SKM-1 (cell line): Measurements from ENCODE around the gene MAD1L1.
"Not testable (repeated sequence)": the region's sequence is repeated elsewhere in the genome, so short reads cannot be mapped to it uniquely, and the experiment has no call there.

Source experiments
- DNase-seq: peaks from one replicate; lab custom pipeline; 2025; ENCODE audit not compliant: unreplicated experiment; lab: John Stamatoyannopoulos, UW

Gene MAD1L1

DNA sequence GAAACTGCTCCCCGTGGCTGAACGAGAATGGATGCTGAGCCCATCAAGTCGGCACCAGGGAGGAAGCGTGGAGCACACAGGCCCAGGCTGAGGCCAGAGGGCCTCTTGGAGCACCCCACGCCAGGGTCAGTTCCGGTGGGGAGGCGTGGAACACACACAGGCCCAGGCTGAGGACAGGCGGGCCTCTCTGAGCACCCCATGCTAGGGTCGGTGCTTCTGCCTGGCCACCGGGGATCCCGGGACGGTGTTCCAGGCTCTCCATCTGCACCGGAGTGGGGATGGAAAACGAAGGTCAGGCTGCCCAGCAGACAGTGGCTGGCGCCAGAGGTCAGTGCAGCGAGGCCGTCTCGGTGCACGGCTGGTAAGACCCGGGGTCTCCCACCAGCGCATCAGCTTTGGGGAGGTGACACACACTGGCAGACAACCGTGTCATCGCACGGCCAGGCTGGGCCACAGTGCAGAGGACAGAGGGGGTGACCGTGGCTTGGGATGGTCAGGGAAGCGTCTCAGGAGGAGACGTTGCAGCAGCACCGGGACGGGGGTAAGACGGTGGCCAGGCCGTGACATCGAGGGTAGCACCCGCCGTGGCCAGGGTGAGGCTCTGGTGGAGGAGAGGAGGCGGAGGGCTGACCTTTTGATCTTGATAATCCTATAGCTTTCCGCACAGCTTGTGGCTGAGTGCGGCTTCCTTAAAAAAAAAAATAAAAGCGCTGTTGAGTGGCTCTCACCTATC lies 358.7 kb downstream of the MAD1L1 start:
- DNase-seq: no peak

DNA sequence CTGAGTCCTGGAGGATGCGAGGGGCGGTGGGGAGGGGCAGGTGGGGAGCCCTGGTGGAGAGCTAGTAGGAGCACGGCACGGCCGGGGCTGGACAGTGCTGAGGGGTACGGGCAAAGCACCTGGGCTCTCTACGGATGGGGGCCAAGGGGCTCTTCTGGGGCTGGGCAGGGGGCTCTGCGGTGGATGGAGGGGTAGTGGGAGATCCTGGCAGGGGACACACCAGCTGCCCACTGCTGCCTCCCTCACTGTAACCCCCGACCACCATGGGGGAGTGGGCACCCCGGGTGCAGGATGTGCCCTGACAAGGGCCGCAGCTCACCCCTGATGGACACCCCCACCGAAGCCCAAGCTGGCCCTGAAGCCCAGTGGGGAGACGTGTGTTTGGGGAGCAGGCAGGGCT lies 359.3 kb downstream of the MAD1L1 start:
- DNase-seq: no peak

DNA sequence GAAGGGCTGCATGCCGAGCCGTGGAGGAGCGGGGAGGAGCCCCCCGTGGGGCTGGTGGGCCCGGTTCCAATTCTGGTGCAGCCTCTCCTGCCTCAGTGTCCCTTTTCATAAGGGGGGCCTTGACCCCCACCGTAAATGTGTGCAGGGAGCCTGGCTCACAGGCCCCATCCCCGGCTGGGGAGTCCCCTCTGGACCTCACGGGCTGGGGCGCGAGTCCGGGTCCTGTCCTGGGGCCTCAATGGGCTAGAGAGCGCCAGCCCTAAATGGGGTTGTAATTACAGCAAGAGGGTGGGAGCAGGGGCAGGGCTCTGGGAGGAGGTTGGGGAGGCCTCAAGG lies 359.7 kb downstream of the MAD1L1 start:
- no peak for DNase-seq

DNA sequence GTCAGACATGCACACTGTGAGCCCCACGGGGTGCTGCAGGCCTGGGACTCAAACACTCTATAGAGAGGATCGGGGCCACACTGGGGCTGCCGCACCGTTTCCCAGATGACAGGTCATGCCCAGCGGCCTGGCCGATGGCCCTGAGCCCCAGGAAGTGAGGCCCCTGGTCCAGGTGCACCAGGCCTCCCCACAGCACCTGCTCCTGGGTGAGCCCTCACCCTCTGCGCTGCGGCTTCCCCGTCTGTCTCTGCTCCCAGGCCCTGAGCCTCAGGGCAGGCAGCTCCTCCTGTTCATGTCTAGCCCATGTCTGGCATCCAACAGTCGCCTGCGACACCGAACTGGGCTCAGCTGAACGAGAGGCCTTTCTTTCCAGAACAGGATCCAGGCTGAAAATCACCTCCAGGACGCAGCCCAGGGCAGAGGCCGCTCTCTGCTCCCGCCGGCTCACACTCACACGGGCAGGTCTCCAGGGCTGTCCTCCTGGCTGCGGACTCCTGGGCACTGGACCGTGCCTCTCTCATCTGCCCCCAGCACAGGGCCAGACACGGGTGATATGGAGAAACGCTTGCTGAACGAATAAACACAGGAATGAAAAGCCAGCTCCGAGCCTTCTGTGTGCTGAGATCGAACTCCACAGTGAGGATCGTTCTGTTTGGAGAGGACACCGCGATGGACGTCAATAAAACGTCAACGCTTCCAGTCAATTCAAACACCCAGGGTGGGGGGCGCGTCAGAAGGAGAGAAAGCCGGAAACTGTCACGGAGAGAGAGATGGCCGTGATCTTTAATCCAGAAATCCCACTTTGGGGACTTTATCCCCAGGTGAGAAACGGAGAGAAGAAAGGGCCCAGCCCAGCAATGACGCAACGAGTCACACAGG lies 360.3 kb downstream of the MAD1L1 start:
- no peak for DNase-seq

DNA sequence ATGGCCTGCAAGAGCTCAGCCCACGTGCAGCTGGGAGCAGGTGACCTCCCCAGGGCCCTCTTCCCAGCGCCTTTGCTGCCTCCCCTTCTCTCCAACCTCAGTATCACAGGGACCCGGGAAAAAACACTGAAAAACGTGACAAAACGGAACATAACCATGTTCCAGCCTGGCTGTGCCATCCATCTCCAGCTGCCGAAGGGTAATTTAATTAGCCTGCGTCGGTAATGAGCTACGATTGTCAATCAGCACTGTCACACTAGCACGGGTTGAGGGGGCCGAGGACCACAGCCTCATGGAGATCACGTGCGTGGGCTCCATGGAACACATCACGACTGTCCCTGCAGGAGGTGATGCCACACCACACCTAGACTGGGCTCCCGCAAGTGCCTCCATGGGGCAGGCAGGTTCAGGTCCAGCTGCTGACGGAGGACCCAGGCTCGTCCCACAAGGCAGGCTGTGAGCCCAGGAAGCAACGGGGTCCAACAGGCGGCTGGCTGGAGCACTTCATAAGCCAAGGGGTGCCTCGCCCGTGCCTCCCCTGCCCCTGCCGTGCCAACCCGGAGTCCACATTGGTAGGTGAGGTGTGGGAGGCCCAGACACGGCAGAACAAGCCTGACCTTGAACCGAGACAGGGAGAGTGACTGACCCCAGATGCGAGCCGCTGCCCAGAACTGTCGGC lies 363.2 kb downstream of the MAD1L1 start:
- DNase-seq: no peak

DNA sequence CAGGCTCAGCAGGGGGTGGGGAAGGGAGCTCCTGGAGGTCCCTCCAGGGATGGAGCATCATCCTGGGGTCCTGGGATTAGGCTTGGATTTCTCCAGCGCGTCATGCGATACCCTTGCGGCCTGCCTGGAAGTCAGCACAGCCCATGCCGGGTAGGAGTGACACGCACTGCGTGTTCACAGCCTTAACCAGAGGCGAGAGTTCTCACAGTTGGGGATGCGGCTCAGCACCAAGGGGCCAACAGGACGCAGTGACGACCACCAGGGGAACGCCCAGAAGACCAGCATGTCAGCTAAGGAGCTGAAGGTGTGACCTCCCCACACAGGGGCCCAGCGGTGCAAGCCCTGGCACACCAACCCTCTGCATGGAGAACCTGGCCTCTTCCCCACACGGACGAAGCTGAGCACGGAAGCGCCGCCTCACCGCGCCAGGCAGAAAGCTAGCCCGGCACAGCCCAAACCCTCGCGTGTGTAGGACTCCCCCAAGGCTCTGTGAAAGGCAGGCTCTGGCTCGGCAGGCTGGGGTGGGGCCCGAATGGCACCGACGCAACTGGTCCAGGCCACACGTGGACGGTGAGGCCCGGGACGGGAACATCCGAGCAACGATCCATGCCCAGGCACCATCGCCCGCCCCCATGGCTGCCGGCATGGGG lies 364.1 kb downstream of the MAD1L1 start:
- no peak for DNase-seq

DNA sequence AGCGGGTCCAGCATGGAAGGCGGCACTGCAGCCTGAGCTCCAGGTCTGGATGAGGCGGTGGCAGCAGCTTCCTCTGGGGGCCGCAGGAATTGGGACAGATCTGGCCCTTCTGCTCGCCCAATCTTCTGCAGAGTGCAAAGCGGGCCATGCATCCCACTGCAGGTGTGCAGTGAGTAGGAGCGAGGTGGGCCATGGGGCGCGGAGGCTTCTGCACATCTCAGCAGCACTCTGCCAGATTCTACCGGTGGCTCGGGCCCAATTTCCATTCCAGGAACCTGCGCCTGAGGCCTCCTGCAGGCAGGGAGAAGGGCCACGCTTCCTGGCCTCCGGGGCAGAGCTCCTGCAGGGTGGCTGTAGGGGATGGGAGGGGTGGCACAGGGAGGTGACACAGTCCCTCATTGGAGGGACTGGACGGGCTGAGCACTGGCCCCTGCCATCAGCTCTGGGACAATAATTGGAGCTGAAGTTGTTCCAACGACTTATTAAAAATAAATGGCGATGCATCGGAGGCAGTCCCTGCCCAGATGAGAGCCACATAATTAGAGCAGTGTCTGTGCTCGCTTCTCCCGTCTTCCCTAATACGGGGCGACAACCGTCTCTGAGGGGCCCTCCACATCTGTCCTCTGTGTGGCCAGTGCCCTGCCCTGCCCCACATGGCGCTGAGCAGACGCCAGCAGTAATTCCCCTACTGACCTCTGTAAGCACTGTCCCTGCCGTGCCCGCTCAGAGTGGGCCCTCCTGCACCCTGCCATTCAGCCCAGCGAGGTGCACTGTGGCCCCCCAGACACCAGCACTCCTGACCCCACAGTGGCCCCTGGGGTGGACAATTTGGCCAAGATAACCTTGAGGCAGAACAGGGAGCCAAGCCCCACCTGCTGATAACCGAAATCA lies 365.1 kb downstream of the MAD1L1 start:
- DNase-seq: no peak

DNA sequence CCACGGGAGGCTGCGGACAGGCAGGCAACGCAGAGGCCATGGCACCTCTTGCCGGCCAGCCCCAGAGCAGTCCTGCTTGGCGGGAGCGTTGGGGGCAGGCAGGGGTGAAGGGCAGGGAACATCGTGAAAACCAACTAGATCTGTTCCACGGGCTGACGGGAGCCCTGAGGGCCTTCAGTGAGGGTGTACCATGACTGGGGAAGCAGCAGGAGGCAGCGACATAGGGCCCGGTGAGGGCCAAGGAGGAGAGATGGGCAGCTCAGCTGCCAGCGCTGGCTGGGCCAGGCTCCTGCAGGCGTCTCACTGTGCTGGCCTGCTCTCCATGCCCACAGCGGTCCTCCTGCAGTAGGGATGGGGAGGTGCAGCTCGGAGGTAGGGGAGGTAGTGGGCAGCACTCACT lies 366.1 kb downstream of the MAD1L1 start:
- DNase-seq: no peak

DNA sequence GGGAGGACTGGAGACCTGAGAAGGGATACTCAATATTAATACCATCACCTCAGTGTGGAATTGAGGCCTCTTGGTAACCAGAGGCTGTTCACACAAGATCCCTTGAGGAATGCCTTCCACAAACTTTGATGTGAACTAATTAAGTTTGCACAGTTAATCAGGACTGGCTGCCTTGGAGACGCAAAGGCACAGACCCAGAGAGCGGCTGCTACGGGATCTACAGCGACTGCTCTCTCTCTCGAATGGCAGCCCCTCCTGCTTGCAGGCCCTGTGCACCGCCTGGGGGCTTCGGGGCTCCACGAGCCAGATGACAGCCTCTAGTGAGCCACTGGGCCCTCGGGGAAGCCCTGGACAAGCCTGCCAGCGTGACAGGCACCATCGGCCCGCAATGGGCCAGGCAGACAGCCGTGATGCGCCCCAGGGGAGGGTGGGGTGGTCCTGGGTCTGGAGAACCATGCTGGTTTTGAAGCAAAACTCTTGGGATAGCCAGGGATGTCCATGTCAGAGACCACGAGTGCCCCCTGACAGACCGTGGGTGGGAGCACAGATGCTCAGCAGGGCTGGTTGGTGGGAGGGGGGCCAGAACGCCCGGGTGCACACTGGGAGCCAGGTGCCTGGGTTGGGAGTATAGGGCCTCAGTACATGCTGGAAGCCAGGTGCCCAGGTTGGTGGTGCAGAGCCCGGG lies 367.0 kb downstream of the MAD1L1 start:
- DNase-seq: no peak

DNA sequence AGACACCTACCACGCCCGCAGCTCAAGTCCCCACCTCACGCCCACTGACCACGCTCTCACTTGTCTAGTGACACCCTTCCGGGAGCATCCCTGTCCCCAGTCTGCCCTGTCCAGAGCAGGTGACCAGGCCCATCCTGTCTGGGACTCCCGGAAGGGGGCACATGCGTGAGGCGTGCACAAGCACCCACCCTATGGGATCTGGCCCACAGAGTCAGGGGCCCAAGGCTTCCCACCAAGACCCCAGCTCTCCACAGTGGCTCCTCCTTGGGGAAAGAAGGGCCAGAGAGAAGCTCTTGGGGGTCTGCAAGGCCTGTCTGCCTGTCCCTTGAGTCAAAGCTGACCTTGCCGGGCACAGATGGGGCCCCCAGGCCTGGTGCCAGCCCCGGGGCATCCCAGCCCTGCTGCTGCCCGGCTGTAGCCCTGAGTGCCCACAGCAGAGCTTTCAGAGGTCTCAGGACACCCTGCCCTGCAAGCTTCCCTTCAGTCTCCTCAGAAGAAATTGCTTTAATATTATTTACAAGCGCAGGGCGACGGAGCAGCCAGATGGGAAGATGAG lies 367.7 kb downstream of the MAD1L1 start:
- no peak for DNase-seq

DNA sequence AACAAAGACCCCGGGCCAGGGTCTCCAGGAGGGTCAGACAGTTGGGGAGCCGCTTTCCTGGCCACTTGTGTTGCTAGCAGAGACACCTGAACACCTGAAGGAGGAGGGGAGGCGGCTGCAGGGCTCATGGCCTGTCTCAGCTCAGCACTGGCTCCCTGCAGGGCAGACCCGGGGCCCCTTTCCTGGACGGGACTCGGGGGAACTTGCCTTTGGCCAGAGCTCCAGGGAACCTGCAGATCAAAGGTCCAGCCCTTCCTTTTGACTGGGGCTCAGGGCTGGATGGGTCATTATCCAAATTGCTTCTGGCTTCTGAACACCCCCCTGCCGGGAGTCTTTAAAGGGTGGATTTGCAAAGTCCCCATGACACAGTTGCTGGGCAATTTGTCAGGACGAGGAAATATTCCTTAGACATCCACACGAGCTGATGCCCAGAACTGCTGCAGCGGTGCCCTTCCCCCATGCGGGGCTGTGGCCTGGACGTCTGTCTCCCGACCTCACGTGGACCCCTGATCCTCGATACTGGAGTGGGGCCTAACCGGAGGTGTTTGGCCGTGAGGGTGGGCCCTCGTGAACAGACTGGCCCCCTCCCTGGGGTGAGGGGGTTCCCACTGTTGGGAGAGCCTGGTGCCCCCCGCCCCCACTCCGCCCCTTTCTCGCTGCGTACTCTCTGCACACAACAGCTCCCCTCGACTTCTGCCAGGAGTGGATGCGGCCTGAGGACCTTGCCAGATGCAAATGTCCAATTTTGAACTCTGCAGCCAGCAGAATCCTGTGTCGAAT lies 368.4 kb downstream of the MAD1L1 start:
- DNase-seq: no peak

DNA sequence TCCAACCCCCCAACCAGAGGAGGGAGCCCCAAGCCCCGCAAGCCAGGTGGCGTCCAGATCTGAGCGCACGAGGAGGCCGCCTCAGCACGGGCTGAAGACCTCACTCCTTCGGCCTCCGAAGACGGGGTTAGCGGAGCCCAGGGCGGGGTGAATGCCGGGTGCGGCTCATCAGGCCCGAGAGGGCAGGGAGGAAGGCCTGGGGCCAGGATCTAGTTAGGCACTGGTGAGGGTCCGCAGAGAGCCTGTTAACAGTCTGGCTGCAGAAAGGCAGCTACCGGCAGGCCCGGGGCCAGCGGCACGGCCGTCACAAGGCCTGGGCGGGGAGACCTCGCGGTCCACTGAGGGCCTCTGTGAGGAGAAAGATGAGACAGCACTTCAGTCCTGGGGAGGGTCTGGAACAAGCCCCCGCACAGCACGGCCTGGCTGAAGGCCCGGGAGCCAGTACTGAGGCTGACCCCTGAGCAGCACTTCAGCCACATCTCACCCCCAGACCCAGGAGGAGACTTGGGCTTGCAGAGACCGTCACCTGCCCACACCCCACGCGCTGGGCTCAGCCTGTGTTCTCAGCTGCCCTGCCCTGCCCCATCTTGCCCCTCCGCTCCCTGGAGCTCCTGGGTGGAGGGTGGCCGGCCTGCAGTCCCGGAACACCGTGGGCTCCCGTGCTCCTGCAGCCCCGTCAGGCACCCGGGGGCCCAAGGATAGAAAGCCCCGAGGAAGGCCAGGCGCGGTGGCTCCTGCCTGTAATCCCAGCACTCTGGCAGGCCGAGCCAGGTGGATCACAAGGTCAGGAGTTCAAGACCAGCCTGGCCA lies 369.4 kb downstream of the MAD1L1 start:
- DNase-seq: no peak

DNA sequence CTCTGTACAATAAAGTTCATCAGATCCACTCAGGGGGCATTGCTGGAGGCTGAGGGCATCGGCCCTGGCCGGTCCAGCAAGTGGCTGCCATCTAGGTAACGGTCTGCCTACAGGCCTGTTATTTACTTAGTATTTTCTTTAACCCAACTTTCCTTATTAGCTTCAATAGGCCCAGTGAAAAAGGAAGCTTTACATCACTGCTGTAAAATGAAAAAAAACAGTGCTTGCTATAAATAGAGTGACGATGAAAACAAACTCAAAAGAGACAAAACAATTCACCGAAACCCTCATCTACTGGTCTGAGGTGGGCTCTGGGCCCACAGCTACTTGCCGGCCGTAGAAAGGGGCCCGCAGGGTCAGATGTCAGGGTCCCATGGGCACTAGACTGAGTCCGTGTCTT lies 370.2 kb downstream of the MAD1L1 start:
- no peak for DNase-seq

DNA sequence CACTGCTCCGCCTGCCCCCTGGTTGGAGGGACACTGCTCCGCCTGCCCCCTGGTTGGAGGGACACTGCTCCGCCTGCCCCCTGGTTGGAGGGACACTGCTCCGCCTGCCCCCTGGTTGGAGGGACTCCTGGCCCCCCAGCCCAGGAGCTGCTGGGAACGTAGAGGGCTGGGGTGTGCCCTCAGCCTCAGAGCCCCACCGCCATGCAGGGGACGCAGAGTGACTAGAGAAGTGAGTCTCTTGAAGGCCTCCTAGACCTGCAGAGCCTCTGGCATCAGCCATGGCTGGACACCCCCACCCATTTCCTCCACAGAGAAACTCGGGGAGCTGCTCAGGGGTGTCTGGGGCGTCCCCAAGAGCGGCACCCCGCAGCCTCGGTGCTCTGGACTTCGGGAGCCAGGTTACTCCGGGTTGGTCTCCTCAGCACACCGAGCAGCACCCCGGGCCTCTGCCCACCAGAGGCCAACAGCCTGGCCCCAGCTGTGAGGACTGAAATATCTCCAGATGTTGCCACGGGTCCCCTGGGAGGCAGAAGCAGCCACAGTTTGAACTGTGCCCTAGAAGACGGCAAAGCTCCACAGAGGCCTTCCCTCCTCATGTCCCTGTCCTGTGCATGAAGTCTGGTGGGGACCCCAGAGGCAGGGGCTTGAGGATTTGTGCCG lies 370.8 kb downstream of the MAD1L1 start:
- DNase-seq: no peak

DNA sequence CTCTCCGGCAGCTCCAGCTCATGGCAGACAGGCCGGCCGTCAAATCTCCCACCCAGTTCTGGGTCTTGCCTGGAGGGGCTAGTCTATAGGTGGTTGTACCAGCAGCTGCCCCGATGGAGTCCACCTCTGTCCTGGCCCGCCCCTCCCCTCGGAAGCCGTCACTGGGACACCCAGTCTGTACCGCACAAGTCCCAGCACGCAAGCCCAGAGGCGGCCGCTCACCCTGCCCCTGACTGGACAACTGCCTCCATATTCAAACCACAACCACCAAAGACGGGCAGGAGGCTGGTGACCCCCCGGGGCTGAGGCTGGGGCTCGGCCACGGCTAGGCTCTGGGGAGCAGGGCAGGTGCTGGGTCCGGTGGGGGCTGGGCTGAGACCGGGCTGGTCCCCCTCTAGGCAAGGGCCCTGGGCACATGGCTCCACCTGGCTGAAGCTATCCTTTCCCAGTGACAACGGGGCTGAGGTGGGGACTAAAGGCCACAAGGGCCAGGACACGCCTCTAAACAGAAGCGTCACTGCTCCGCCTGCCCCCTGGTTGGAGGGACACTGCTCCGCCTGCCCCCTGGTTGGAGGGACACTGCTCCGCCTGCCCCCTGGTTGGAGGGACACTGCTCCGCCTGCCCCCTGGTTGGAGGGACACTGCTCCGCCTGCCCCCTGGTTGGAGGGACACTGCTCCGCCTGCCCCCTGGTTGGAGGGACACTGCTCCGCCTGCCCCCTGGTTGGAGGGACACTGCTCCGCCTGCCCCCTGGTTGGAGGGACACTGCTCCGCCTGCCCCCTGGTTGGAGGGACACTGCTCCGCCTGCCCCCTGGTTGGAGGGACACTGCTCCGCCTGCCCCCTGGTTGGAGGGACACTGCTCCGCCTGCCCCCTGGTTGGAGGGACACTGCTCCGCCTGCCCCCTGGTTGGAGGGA lies 371.6 kb downstream of the MAD1L1 start:
- DNase-seq: not testable (repeated sequence)

DNA sequence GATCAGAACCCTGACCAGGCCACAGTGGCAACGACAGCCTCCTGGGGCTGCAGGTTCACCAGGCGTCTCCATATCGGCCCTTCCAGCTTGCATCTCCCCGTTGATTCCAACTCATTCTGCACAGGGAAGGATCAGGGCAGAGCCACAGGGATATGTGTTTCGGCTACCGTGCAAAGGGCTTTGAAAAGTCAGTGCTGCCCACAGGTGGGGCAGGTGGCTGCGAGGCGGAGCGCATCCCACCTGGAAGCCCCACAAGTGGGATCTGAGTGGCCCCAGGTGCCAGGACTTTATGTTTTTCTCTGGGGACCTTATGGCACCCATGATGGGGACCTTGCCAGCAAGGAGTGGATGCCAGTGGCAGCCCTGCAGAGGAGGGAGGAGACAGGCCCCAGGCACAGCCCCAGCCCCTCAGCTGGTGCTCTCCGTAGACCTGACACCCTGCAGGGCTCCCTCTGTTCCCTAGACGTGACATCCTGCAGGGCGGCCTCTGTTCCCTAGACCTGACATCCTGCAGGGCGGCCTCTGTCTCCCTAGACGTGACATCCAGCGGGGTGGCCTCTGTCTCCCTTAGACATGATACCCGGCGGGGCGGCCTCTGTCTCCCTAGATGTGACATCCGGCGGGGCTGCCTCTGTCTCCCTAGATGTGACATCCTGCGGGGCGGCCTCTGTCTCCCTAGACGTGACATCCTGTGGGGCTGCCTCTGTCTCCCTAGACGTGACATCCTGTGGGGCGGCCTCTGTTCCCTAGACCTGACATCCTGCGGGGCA lies 373.3 kb downstream of the MAD1L1 start:
- DNase-seq: no peak
